ENCODE results near the gene ZNF423. TPM values are rescaled to one million over a fixed set of nuclear protein-coding genes. Genes with fewer than 3 reads are reported as not detected.
A peak's percentile ranks its signal among the peaks of the same experiment; 100 is the strongest.

ZNF423 gene
- total RNA-seq, 4 donors from 2014 or later = 1.4 to 20.6 (median 4.7) TPM

GRCh38 chr16:49760815-49761214 lies 95.1 kb downstream of the ZNF423 start:
- H3K4me3 ChIP-seq = no peak overlapping the region
- H3K27ac ChIP-seq = no peak overlapping the region
- no peak for TF ChIP-seq POLR2A (IDR thresholded peaks at IDR 0.05)
- TF ChIP-seq CTCF (IDR thresholded peaks at IDR 0.05) = no peak
- no peaks in the 10 kb centered on the region for H3K9me3 ChIP-seq
- DNase-seq = no peak
- H3K4me1 ChIP-seq = no peaks in the 10 kb centered on the region
- no peaks in the 10 kb centered on the region for H3K27me3 ChIP-seq
- H3K36me3 ChIP-seq = no peaks in the 10 kb centered on the region

- Histone ChIP-seq H3K9me3 (no peaks in the 10 kb centered on the region), H3K27ac (no peak overlapping the region), H3K27me3 (no peaks in the 10 kb centered on the region), H3K36me3 (no peaks in the 10 kb centered on the region), H3K4me3 (no peak overlapping the region), H3K4me1 (peaks cover 0 to 6% (median 0%) of the 10 kb centered on the region in 4 donors)
- TF ChIP-seq CTCF (IDR thresholded peaks at IDR 0.05) (no peak), POLR2A (IDR thresholded peaks at IDR 0.05) (no peak)
- DNase-seq = no peak
Observed at GRCh38 chr16:49757559-49758069, 98.3 kb downstream of the ZNF423 start.

GRCh38 chr16:49756775-49757558 lies 98.9 kb downstream of the ZNF423 start:
- H3K9me3 ChIP-seq = no peaks in the 10 kb centered on the region
- TF ChIP-seq POLR2A (IDR thresholded peaks at IDR 0.05) (no peak), CTCF (IDR thresholded peaks at IDR 0.05) (no peak)
- H3K36me3 ChIP-seq = no peaks in the 10 kb centered on the region
- no peak overlapping the region for H3K27ac ChIP-seq
- H3K4me1 ChIP-seq = peaks cover 0 to 6% (median 0%) of the 10 kb centered on the region in 4 donors
- DNase-seq = no peak
- H3K4me3 ChIP-seq = no peak overlapping the region
- H3K27me3 ChIP-seq = no peaks in the 10 kb centered on the region

DNA sequence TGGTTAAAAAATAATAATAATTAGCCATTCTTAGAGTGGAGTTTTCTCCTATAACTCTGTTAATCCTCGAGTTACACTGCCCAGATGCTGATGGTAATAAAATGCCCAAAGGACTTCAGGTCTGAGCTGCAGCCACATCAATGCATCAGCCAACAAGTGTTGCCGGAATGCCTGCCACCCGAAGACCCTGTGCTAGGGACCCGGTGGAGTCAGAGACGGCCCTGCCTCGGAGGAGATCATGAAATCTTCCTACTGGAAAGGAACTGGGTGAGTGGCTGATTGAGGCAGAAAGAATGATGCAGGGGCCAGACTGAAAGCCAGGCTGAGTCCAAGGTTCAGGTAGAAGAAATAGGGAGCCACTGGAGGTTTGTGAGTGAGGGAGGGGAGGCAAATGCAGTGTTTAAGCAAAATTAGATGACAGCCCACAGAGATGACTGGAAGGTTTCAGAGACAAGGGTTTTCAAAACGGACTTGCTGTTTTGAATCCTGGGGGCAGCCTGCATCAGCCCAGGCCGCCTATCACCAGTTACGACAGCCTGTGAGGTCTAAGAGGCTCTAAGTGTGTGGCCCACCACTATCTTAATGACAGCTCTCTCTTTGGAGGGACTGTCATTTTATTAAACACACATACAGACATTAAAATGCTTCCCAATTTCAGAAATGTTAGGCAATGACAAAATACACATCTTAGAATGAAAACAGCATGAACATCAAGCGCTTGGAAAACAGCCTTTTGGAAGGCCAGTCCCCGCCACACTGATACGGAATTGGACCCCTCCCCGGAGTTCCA lies 100.0 kb downstream of the ZNF423 start:
- DNase-seq = no peak
- Histone ChIP-seq H3K9me3 (no peaks in the 10 kb centered on the region), H3K27ac (no peak overlapping the region), H3K4me3 (no peak overlapping the region), H3K4me1 (peaks cover 0 to 6% (median 0%) of the 10 kb centered on the region in 4 donors), H3K36me3 (no peaks in the 10 kb centered on the region), H3K27me3 (no peaks in the 10 kb centered on the region)
- no peak for TF ChIP-seq POLR2A (IDR thresholded peaks at IDR 0.05)
- no peak for TF ChIP-seq CTCF (IDR thresholded peaks at IDR 0.05)

DNA sequence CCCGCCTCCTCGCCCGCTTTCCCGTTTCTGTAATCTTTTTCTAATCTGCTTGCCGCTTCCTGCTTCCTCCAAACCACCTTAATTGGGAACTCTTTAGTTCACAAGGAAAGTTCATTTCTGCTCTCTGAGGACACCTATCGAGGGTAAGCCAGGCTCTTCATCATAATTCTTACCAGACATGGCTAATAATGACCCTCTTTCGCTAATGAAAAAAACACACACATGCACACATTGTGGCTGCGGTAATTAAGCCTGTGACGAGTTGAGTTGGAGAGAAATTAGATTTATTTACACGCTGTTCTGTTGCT lies 100.6 kb downstream of the ZNF423 start:
- H3K4me3 ChIP-seq = peak overlapping the region in 2 of 4 donors; percentile 17 to 41
- no peak for DNase-seq

More for the DNA sequence above, 100.6 kb downstream of the ZNF423 start:
- Histone ChIP-seq H3K27ac (peak overlapping the region in 2 of 4 donors; percentile 2 to 10), H3K36me3 (no peaks in the 10 kb centered on the region), H3K9me3 (no peaks in the 10 kb centered on the region), H3K27me3 (no peaks in the 10 kb centered on the region), H3K4me1 (peaks cover 0 to 6% (median 0%) of the 10 kb centered on the region in 4 donors)
- no peak for TF ChIP-seq POLR2A (IDR thresholded peaks at IDR 0.05)
- peak in 3 of 6 experiments; percentile 27 to 40 (median 40) for TF ChIP-seq CTCF (IDR thresholded peaks at IDR 0.05)

Data from Peyer's patch (tissue), 4 donors.